SK-N-SH treated with all-trans-retinoic acid at 6 μM for 48 hours (cell line): ENCODE measurements around the gene CR1.

ENCODE experiments used
- ATAC-seq: fragments of 200-7000 bp; cut with Tn5 transposase; 3 replicates; pipeline ENCODE4 v1.9.1; 2020; ENCODE audit warnings: mild to moderate bottlenecking, moderate library complexity
- ARNTL ChIP-seq: fragments of 450-650 bp; formaldehyde crosslinking; IDR thresholded peaks from 2 replicates; pipeline ENCODE4 v1.5.0; 2020; ENCODE audit warnings: low read depth, mild to moderate bottlenecking, moderate library complexity, borderline replicate concordance
- BACH2 ChIP-seq: fragments of 250-450 bp; sonication (Bioruptor Pico); IDR thresholded peaks from 2 replicates; pipeline ENCODE4 v1.9.0; 2021; ENCODE audit warnings: mild to moderate bottlenecking, borderline replicate concordance
- CSDC2 ChIP-seq: fragments of 250-450 bp; sonication (Bioruptor Pico); IDR thresholded peaks from 2 replicates; pipeline ENCODE4 v1.5.0; 2020; ENCODE audit warnings: mild to moderate bottlenecking, moderate library complexity
- ESRRG ChIP-seq: fragments of 250-450 bp; sonication (Bioruptor Pico); IDR thresholded peaks from 2 replicates; pipeline ENCODE4 v1.6.1; 2021; ENCODE audit warnings: mild to moderate bottlenecking
- GLIS3 ChIP-seq: fragments of 250-450 bp; sonication (Bioruptor Pico); IDR thresholded peaks from 2 replicates; pipeline ENCODE4 v1.5.0; 2020; ENCODE audit warnings: mild to moderate bottlenecking, moderate library complexity
- ISL1 ChIP-seq: fragments of 250-450 bp; sonication (Bioruptor Pico); IDR thresholded peaks from 2 replicates; pipeline ENCODE4 v2.1.2; 2022; ENCODE audit warnings: mild to moderate bottlenecking, moderate library complexity
- OSR1 ChIP-seq: fragments of 250-450 bp; sonication (Bioruptor Pico); IDR thresholded peaks from 2 replicates; pipeline ENCODE4 v1.8.0; 2022; ENCODE audit warnings: moderate library complexity, mild to moderate bottlenecking, inconsistent platforms
- PPARA ChIP-seq: fragments of 250-450 bp; sonication (Bioruptor Pico); IDR thresholded peaks from 2 replicates; pipeline ENCODE4 v1.5.0; 2020; ENCODE audit warnings: mild to moderate bottlenecking, borderline replicate concordance
- RARB ChIP-seq: fragments of 250-450 bp; sonication (Bioruptor Pico); IDR thresholded peaks from 2 replicates; pipeline ENCODE4 v1.8.0; 2021; ENCODE audit warnings: mild to moderate bottlenecking, moderate library complexity
- SNAI2 ChIP-seq: fragments of 250-450 bp; sonication (Bioruptor Pico); IDR thresholded peaks from 2 replicates; pipeline ENCODE4 v1.5.0; 2020; ENCODE audit warnings: mild to moderate bottlenecking, moderate library complexity
- TCF4 ChIP-seq: fragments of 250-450 bp; sonication (Bioruptor Pico); IDR thresholded peaks from 2 replicates; pipeline ENCODE4 v1.8.0; 2021; ENCODE audit warnings: mild to moderate bottlenecking, moderate library complexity, borderline replicate concordance
- TOX ChIP-seq: fragments of 250-450 bp; sonication (Bioruptor Pico); IDR thresholded peaks from 2 replicates; pipeline ENCODE4 v1.8.0; 2021; ENCODE audit warnings: mild to moderate bottlenecking, moderate library complexity, borderline replicate concordance
- ZC3H10 ChIP-seq: fragments of 250-450 bp; sonication (Bioruptor Pico); IDR thresholded peaks from 2 replicates; pipeline ENCODE4 v1.5.1; 2021; ENCODE audit warnings: mild to moderate bottlenecking, moderate library complexity
- ZFP3 ChIP-seq: fragments of 250-450 bp; sonication (Bioruptor Pico); IDR thresholded peaks from 2 replicates; pipeline ENCODE4 v1.5.0; 2020; ENCODE audit warnings: mild to moderate bottlenecking, moderate library complexity
- ZFP30 ChIP-seq: fragments of 450-650 bp; formaldehyde crosslinking; IDR thresholded peaks from 2 replicates; pipeline ENCODE4 v1.5.0; 2022; ENCODE audit warnings: mild to moderate bottlenecking, moderate library complexity
- ZNF8 ChIP-seq: fragments of 450-650 bp; formaldehyde crosslinking; IDR thresholded peaks from 2 replicates; pipeline ENCODE4 v1.5.0; 2020; ENCODE audit warnings: mild to moderate bottlenecking, moderate library complexity
- TF ChIP-seq, protein P1 (sequence below): fragments of 250-450 bp; sonication (Bioruptor Pico); IDR thresholded peaks from 2 replicates; pipeline ENCODE4 v1.8.0; 2020; ENCODE audit warnings: mild to moderate bottlenecking, moderate library complexity, borderline replicate concordance
- TF ChIP-seq, protein P2 (sequence below): fragments of 250-450 bp; sonication (Bioruptor Pico); IDR thresholded peaks from 2 replicates; pipeline ENCODE4 v1.5.1; 2020; ENCODE audit warnings: low read depth, mild to moderate bottlenecking, moderate library complexity
- TF ChIP-seq, protein P3 (sequence below): fragments of 250-450 bp; sonication (Bioruptor Pico); IDR thresholded peaks from 2 replicates; pipeline ENCODE4 v1.5.1; 2021; ENCODE audit warnings: mild to moderate bottlenecking, moderate library complexity
- TF ChIP-seq, protein P4 (sequence below): fragments of 250-450 bp; sonication (Bioruptor Pico); IDR thresholded peaks from 2 replicates; pipeline ENCODE4 v1.8.0; 2021; ENCODE audit warnings: low read depth, mild to moderate bottlenecking, moderate library complexity, borderline replicate concordance
- TF ChIP-seq, protein P5 (sequence below): fragments of 250-450 bp; sonication (Bioruptor Pico); IDR thresholded peaks from 2 replicates; pipeline ENCODE4 v1.5.0; 2020; ENCODE audit warnings: mild to moderate bottlenecking, moderate library complexity

Gene CR1

DNA sequence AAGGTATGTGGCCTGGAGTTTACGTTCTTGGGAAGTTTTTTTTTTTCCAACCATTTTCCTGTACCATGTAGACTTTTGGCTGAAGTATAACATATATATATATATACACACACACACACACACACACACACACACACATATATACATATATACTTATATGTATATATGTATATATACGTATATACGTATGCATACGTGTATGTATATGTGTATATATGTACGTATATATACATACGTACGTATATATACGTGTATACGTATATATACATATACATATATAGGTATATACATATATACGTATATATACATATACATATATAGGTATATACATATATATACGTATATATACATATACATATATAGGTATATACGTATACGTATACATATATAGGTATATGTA lies 18.9 kb downstream of the CR1 start:
- ATAC-seq, result no peak
- TF ChIP-seq CSDC2 (CRISPR knock-in tag) (no peak), ESRRG (no peak), BACH2 (CRISPR knock-in tag) (no peak), PPARA (CRISPR knock-in tag) (no peak), SNAI2 (CRISPR knock-in tag) (no peak), ISL1 (CRISPR knock-in tag) (no peak), TOX (CRISPR knock-in tag) (no peak), ZFP3 (CRISPR knock-in tag) (no peak), ZC3H10 (no peak), TCF4 (CRISPR knock-in tag) (no peak), ARNTL (CRISPR knock-in tag) (no peak), GLIS3 (no peak), RARB (CRISPR knock-in tag) (no peak), ZFP30 (no peak), OSR1 (CRISPR knock-in tag) (no peak)
- TF ChIP-seq, protein P1, sequence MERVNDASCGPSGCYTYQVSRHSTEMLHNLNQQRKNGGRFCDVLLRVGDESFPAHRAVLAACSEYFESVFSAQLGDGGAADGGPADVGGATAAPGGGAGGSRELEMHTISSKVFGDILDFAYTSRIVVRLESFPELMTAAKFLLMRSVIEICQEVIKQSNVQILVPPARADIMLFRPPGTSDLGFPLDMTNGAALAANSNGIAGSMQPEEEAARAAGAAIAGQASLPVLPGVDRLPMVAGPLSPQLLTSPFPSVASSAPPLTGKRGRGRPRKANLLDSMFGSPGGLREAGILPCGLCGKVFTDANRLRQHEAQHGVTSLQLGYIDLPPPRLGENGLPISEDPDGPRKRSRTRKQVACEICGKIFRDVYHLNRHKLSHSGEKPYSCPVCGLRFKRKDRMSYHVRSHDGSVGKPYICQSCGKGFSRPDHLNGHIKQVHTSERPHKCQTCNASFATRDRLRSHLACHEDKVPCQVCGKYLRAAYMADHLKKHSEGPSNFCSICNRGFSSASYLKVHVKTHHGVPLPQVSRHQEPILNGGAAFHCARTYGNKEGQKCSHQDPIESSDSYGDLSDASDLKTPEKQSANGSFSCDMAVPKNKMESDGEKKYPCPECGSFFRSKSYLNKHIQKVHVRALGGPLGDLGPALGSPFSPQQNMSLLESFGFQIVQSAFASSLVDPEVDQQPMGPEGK (CRISPR knock-in tag), result no peak
- TF ChIP-seq, protein P2, sequence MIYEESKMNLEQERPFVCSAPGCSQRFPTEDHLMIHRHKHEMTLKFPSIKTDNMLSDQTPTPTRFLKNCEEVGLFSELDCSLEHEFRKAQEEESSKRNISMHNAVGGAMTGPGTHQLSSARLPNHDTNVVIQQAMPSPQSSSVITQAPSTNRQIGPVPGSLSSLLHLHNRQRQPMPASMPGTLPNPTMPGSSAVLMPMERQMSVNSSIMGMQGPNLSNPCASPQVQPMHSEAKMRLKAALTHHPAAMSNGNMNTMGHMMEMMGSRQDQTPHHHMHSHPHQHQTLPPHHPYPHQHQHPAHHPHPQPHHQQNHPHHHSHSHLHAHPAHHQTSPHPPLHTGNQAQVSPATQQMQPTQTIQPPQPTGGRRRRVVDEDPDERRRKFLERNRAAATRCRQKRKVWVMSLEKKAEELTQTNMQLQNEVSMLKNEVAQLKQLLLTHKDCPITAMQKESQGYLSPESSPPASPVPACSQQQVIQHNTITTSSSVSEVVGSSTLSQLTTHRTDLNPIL (CRISPR knock-in tag), result no peak
- TF ChIP-seq, protein P3, sequence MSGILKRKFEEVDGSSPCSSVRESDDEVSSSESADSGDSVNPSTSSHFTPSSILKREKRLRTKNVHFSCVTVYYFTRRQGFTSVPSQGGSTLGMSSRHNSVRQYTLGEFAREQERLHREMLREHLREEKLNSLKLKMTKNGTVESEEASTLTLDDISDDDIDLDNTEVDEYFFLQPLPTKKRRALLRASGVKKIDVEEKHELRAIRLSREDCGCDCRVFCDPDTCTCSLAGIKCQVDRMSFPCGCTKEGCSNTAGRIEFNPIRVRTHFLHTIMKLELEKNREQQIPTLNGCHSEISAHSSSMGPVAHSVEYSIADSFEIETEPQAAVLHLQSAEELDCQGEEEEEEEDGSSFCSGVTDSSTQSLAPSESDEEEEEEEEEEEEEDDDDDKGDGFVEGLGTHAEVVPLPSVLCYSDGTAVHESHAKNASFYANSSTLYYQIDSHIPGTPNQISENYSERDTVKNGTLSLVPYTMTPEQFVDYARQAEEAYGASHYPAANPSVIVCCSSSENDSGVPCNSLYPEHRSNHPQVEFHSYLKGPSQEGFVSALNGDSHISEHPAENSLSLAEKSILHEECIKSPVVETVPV (CRISPR knock-in tag), result no peak

DNA sequence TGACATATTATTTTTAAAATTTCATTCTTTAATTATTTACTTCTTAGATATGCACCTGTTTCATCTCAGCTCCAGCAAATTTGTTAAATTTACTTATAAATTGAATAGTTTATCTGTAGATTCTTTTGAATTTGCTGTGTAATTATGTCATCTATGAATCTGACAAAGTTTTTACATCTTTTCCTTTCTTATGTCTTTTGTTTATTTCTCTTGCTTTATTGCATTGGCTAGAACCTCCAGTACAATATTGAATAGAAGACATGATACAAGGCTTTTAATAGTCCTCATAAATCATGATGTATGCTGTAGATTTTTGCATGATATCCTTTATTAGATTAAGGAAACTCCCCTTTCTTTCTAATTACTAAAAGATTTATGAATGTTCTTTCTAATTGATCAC lies 20.8 kb downstream of the CR1 start:
- TF ChIP-seq ISL1 (CRISPR knock-in tag), result no peak
- ATAC-seq, result no peak

DNA sequence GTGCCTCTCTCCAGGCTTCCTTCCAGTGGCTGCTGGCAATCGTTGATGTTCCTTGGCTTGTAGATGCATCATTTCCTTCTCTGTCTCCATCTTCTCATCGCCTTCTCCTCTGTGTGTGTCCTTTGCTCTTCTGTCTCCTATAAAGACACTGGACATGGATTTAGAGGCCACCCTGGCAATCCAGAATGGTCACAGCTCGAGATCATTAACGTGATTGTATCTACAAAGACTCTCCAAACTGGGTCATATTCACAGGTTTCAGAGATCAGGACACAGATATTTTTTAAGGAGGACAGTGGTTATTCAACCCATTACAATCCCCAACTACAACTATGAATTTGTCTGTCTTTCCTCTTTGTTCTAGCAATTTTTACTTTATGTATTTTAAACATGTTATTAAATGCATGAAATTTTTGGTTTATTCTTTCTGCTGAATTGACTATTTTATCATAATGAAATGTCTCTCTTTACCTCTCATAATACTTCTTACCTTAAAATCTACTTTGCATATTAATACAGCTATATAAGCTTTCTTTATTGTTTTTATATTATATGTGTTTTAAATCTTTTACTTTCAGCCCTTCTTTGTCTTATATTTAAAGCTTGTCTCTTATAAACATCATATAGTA lies 22.8 kb downstream of the CR1 start:
- no peak for ATAC-seq
- no peak for TF ChIP-seq ESRRG
- TF ChIP-seq ZFP30, result no peak
- no peak for TF ChIP-seq ISL1 (CRISPR knock-in tag)
- no peak for TF ChIP-seq TCF4 (CRISPR knock-in tag)
- no peak for TF ChIP-seq GLIS3
- TF ChIP-seq, protein P4, sequence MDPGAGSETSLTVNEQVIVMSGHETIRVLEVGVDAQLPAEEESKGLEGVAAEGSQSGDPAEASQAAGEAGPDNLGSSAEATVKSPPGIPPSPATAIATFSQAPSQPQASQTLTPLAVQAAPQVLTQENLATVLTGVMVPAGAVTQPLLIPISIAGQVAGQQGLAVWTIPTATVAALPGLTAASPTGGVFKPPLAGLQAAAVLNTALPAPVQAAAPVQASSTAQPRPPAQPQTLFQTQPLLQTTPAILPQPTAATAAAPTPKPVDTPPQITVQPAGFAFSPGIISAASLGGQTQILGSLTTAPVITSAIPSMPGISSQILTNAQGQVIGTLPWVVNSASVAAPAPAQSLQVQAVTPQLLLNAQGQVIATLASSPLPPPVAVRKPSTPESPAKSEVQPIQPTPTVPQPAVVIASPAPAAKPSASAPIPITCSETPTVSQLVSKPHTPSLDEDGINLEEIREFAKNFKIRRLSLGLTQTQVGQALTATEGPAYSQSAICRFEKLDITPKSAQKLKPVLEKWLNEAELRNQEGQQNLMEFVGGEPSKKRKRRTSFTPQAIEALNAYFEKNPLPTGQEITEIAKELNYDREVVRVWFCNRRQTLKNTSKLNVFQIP, result no peak
- TF ChIP-seq, protein P3 (CRISPR knock-in tag), result no peak
- TF ChIP-seq, protein P5, sequence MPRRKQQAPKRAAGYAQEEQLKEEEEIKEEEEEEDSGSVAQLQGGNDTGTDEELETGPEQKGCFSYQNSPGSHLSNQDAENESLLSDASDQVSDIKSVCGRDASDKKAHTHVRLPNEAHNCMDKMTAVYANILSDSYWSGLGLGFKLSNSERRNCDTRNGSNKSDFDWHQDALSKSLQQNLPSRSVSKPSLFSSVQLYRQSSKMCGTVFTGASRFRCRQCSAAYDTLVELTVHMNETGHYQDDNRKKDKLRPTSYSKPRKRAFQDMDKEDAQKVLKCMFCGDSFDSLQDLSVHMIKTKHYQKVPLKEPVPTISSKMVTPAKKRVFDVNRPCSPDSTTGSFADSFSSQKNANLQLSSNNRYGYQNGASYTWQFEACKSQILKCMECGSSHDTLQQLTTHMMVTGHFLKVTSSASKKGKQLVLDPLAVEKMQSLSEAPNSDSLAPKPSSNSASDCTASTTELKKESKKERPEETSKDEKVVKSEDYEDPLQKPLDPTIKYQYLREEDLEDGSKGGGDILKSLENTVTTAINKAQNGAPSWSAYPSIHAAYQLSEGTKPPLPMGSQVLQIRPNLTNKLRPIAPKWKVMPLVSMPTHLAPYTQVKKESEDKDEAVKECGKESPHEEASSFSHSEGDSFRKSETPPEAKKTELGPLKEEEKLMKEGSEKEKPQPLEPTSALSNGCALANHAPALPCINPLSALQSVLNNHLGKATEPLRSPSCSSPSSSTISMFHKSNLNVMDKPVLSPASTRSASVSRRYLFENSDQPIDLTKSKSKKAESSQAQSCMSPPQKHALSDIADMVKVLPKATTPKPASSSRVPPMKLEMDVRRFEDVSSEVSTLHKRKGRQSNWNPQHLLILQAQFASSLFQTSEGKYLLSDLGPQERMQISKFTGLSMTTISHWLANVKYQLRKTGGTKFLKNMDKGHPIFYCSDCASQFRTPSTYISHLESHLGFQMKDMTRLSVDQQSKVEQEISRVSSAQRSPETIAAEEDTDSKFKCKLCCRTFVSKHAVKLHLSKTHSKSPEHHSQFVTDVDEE, result no peak
- TF ChIP-seq ZNF8 (CRISPR knock-in tag), result no peak
- no peak for TF ChIP-seq BACH2 (CRISPR knock-in tag)
- TF ChIP-seq, all 23 proteins: peak for 0
